WTC11 (cell line): ENCODE results near the gene FAM32A.

Source experiments
- CREB1 ChIP-seq: sonication (generic); formaldehyde crosslinking; IDR thresholded peaks from 2 replicates; pipeline ENCODE4 v1.8.0; 2023; ENCODE audit warnings: mild to moderate bottlenecking, missing genetic modification reagents
- RELA ChIP-seq: sonication (generic); formaldehyde crosslinking; IDR thresholded peaks from 2 replicates; pipeline ENCODE4 v1.8.1; 2022; ENCODE audit warnings: missing genetic modification reagents, mild to moderate bottlenecking, borderline replicate concordance
- SMAD3 ChIP-seq: sonication (generic); formaldehyde crosslinking; IDR thresholded peaks from 2 replicates; pipeline ENCODE4 v1.8.0; 2022; ENCODE audit warnings: missing genetic modification reagents, mild to moderate bottlenecking, borderline replicate concordance
- TEAD4 ChIP-seq: sonication (generic); formaldehyde crosslinking; IDR thresholded peaks from 2 replicates; pipeline ENCODE4 v1.8.0; 2022; ENCODE audit warnings: mild to moderate bottlenecking, missing genetic modification reagents
- ZBTB21 ChIP-seq: sonication (generic); formaldehyde crosslinking; IDR thresholded peaks from 2 replicates; pipeline ENCODE4 v1.8.1; 2023; ENCODE audit warnings: mild to moderate bottlenecking, missing genetic modification reagents, borderline replicate concordance
- TF ChIP-seq, protein P1 (sequence below): fragments of 250-450 bp; sonication (Bioruptor Pico); IDR thresholded peaks from 2 replicates; pipeline ENCODE4 v1.9.0; 2021; ENCODE audit warnings: mild to moderate bottlenecking
- TF ChIP-seq, protein P2 (sequence below): fragments of 200-600 bp; IDR thresholded peaks from 2 replicates; pipeline ENCODE4 v1.8.0; 2022; ENCODE audit warnings: antibody characterized with exemption
- TF ChIP-seq, protein P3 (sequence below): sonication (generic); formaldehyde crosslinking; IDR thresholded peaks from 2 replicates; pipeline ENCODE4 v1.8.0; 2022; ENCODE audit warnings: mild to moderate bottlenecking, missing genetic modification reagents
- TF ChIP-seq, protein P4 (sequence below): sonication (generic); formaldehyde crosslinking; IDR thresholded peaks from 2 replicates; pipeline ENCODE4 v1.8.1; 2022; ENCODE audit warnings: mild to moderate bottlenecking, missing genetic modification reagents, moderate library complexity, borderline replicate concordance
- TF ChIP-seq, protein P5 (sequence below): sonication (generic); formaldehyde crosslinking; IDR thresholded peaks from 2 replicates; pipeline ENCODE4 v1.8.1; 2023; ENCODE audit warnings: mild to moderate bottlenecking, missing genetic modification reagents, moderate library complexity
- TF ChIP-seq, protein P6 (sequence below): sonication (generic); formaldehyde crosslinking; IDR thresholded peaks from 2 replicates; pipeline ENCODE4 v1.8.0; 2022; ENCODE audit warnings: mild to moderate bottlenecking, missing genetic modification reagents

DNA sequence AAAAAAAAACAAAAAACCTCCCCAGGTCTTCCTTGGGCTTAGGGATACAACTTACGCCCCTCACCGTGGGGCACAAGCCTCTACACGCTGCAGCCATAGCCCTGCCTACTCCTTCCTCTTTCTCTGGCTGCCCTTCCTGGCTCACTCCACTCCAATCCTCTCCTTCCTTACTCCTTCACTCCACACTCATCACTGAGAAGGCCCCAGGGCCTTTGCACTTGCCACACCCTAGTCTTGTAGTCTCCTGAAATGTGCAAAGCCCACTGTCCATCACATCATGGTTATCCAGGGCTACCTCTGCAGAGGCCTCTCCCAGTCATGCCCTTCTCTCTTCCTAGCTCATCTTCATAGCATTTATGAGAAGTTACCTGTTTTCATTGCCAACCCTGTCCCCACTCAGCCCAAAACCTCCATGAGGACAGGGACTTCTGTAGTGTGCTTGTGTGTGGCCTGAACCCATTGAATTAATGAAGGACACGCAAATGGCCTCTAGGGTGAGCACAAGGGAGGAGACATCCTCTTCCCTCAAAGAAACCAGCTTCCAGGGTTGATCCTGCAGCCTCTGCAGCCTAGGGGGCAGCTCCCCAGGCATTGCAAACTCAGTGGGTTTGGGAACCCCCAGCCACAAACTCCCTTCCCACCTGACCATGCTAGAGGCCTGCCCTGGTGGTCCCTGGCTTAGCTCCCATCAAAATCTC lies 49.6 kb upstream of the FAM32A start:
- TF ChIP-seq, protein P1, sequence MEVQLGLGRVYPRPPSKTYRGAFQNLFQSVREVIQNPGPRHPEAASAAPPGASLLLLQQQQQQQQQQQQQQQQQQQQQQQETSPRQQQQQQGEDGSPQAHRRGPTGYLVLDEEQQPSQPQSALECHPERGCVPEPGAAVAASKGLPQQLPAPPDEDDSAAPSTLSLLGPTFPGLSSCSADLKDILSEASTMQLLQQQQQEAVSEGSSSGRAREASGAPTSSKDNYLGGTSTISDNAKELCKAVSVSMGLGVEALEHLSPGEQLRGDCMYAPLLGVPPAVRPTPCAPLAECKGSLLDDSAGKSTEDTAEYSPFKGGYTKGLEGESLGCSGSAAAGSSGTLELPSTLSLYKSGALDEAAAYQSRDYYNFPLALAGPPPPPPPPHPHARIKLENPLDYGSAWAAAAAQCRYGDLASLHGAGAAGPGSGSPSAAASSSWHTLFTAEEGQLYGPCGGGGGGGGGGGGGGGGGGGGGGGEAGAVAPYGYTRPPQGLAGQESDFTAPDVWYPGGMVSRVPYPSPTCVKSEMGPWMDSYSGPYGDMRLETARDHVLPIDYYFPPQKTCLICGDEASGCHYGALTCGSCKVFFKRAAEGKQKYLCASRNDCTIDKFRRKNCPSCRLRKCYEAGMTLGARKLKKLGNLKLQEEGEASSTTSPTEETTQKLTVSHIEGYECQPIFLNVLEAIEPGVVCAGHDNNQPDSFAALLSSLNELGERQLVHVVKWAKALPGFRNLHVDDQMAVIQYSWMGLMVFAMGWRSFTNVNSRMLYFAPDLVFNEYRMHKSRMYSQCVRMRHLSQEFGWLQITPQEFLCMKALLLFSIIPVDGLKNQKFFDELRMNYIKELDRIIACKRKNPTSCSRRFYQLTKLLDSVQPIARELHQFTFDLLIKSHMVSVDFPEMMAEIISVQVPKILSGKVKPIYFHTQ (CRISPR knock-in tag) = no peak
- TF ChIP-seq, protein P2, sequence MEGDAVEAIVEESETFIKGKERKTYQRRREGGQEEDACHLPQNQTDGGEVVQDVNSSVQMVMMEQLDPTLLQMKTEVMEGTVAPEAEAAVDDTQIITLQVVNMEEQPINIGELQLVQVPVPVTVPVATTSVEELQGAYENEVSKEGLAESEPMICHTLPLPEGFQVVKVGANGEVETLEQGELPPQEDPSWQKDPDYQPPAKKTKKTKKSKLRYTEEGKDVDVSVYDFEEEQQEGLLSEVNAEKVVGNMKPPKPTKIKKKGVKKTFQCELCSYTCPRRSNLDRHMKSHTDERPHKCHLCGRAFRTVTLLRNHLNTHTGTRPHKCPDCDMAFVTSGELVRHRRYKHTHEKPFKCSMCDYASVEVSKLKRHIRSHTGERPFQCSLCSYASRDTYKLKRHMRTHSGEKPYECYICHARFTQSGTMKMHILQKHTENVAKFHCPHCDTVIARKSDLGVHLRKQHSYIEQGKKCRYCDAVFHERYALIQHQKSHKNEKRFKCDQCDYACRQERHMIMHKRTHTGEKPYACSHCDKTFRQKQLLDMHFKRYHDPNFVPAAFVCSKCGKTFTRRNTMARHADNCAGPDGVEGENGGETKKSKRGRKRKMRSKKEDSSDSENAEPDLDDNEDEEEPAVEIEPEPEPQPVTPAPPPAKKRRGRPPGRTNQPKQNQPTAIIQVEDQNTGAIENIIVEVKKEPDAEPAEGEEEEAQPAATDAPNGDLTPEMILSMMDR = no peak
- TF ChIP-seq ZBTB21 (no peak), SMAD3 (CRISPR knock-in tag) (no peak), TEAD4 (CRISPR knock-in tag) (no peak), CREB1 (CRISPR knock-in tag) (no peak), RELA (CRISPR knock-in tag) (no peak)
- TF ChIP-seq, protein P3, sequence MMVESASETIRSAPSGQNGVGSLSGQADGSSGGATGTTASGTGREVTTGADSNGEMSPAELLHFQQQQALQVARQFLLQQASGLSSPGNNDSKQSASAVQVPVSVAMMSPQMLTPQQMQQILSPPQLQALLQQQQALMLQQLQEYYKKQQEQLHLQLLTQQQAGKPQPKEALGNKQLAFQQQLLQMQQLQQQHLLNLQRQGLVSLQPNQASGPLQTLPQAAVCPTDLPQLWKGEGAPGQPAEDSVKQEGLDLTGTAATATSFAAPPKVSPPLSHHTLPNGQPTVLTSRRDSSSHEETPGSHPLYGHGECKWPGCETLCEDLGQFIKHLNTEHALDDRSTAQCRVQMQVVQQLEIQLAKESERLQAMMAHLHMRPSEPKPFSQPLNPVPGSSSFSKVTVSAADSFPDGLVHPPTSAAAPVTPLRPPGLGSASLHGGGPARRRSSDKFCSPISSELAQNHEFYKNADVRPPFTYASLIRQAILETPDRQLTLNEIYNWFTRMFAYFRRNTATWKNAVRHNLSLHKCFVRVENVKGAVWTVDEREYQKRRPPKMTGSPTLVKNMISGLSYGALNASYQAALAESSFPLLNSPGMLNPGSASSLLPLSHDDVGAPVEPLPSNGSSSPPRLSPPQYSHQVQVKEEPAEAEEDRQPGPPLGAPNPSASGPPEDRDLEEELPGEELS (CRISPR knock-in tag) = no peak
- TF ChIP-seq, protein P4, sequence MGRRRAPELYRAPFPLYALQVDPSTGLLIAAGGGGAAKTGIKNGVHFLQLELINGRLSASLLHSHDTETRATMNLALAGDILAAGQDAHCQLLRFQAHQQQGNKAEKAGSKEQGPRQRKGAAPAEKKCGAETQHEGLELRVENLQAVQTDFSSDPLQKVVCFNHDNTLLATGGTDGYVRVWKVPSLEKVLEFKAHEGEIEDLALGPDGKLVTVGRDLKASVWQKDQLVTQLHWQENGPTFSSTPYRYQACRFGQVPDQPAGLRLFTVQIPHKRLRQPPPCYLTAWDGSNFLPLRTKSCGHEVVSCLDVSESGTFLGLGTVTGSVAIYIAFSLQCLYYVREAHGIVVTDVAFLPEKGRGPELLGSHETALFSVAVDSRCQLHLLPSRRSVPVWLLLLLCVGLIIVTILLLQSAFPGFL (CRISPR knock-in tag) = no peak
- TF ChIP-seq, protein P5, sequence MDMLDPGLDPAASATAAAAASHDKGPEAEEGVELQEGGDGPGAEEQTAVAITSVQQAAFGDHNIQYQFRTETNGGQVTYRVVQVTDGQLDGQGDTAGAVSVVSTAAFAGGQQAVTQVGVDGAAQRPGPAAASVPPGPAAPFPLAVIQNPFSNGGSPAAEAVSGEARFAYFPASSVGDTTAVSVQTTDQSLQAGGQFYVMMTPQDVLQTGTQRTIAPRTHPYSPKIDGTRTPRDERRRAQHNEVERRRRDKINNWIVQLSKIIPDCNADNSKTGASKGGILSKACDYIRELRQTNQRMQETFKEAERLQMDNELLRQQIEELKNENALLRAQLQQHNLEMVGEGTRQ (CRISPR knock-in tag) = no peak
- TF ChIP-seq, protein P6, sequence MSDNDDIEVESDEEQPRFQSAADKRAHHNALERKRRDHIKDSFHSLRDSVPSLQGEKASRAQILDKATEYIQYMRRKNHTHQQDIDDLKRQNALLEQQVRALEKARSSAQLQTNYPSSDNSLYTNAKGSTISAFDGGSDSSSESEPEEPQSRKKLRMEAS (CRISPR knock-in tag) = no peak
